Left forelimb (tissue), 1 donor: ENCODE data around the gene NASP.
A peak's percentile ranks its signal among the peaks of the same experiment; 100 is the strongest.
"Not testable (repeated sequence)": the region's sequence is repeated elsewhere in the genome, so short reads cannot be mapped to it uniquely, and the experiment has no call there.

Source experiments
- DNase-seq: peaks from one replicate; pipeline ENCODE4 v3.0.0-alpha.2; 2018; ENCODE audit warnings: low spot score

NASP gene

DNA sequence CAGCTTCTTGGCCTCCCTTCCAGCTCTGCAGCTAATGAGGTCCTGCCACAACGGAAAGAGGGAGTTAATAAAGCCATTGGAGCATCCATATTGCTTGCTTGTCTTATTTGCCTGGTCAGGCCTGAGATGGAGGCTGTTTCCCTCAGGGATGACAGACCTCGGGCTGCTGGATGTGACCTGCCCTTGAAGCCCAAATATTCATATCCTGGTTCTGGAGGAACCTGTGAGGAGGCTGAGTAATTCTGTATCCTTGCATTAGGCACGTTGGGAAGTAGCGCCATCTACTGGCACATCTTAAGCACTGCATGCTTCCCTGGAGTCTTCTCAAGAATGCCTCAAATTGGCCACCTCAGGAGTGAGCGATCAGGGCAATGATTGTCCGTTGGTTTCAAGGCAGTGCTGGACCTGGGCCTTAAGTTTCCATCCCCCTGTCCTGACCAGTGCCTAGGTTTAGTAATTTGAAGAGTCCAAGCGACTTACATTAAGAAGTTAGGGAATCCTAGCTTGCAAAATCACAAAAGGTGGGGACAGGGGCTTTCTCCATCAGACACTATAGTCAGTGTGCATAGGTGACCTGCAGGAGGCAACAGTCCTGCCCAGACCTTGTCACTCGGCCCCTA lies 13.8 kb upstream of the NASP start:
- no peak for DNase-seq

DNA sequence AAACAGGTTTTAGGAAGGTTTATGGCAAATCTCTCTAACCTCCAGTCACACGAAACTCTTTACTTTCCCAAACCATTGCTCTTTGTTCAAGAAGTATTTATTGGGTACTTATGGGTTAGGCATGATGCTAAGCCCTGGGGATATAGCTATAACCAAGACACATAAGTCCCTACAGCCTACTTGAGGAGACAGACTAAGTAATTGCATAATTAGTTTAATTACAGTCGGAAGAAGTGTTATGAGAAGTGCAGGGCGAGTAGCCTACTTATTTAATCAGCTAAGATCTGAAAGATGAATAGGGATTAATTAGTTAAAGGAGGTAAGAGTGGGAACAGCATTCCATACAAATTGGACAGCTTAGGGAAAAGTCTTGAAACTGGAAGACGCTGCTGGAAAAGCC lies 13.2 kb upstream of the NASP start:
- no peak for DNase-seq

DNA sequence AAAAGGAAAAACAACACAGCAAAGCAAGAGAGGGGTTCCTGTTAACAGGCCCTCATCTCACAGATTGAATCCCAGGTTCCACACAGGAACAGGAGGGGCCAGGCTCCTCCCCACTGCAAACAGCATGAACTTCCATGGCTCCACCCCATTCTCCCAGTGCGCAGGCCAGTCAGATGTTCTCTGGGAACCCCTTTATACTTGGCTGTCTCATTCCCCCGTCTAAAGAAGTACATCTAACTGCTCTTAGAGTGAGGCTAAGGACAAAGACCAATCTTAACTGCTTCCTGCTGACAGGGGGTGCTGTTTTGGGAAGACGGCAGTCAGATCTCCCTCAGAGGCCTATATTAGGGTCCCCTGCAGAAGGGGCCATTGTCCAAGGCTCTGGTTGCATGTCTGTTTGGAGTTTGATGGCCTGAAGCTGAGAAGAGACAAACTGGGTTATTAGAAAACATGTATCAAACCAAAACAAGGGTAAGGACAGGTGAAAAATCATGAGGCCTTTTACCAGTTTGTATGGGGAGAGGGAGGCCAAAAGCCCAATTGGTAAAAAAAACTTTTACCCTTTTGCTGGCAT lies 10.5 kb upstream of the NASP start:
- no peak for DNase-seq

DNA sequence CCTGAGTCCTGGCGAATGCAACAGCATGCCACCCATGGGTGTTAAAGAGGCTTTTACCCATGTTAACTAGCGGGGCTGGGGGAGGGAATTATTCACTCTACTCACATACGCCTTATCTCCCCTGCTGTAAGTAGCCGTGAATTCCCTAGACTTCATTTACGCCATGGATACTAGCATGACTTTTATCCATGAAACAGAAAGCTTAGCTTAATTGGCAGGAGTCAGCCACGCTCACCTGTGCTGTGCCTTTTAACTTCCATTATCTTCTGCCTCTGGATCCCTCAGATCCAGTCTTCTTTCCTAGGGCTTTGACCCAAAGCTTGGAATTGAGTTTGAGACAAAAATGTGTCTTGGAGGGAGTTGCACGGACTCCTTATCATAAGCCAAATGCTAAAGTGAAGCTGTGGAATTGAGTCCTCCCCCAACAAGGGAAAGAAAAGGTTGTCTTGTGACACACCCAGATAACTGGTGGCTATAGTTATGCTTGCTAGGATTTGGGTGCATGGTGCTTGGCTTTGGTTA lies 9.7 kb upstream of the NASP start:
- no peak for DNase-seq

DNA sequence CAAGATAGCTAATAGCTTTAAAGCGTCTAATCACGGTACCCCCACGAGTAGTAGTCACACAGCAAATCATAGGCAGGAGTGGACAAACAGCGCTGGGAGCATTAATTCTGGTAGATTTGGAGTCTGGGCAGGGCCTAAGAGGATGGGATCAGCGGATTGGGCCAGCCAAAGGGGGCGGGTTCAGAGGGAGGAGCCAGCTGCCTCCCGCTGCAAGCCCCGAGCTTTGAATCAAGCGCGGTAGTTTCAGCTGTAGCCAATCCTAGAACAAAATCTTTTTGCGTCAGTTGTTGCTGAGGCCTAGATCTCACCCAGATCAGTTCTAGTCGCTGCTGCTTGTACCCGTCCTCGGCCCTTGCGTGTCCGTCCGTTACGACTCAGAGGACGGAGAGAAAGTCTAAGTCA lies 576 bp upstream of the NASP start:
- peak; percentile 95 for DNase-seq

DNA sequence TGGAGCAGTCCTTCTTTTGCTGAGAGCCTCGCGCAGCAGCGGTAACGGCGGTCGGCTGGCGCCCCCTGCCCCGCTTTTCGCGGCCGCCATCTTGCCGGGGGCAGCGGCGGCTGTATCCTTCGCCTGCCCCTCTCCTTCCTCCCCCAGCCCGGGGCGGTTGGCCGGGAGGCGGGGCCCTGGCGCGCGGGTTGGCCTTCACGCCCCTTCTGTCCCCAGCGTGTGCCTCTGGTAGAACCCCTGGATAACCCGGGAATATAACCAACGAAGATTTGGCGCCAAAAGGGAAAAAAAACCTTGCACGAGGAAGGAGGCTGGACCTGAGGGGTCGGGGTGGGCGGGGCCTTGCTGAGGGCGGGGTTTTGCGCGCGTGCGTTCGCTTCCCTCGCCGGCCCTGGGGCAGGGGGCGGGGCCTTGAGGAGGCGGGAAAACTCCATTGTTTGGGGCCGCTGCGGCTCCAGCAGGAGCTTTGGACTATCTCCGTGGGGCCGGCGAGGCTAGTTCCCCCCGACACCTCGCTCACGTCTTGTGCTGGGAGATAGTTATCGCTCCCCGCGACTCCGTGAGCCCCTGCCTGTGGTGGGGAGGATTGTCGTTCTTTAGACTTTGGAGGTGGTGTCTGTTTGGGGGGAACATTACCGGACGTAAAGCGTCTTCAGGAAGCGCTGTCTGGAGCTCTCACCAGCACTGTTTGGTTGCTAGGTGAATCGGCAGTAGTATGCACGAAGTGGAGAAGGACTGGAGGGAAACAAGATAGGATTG lies 689 bp downstream of the NASP start:
- peak; percentile 95 for DNase-seq

DNA sequence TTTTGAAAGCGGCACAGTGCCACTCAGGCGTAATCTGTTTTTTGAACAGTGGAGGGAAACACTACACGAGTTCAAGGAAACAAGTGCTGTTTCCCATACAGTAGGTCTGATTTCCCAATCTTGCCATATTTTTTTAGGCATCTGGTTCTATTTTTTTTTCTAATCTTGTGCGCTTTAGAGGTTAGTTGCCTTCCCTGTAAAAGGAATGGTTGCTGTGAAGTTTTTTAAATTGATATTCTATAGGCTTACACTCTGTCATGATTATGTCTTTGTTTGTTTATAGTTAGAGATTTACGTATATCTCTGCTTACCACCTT lies 1.2 kb downstream of the NASP start:
- no peak for DNase-seq

DNA sequence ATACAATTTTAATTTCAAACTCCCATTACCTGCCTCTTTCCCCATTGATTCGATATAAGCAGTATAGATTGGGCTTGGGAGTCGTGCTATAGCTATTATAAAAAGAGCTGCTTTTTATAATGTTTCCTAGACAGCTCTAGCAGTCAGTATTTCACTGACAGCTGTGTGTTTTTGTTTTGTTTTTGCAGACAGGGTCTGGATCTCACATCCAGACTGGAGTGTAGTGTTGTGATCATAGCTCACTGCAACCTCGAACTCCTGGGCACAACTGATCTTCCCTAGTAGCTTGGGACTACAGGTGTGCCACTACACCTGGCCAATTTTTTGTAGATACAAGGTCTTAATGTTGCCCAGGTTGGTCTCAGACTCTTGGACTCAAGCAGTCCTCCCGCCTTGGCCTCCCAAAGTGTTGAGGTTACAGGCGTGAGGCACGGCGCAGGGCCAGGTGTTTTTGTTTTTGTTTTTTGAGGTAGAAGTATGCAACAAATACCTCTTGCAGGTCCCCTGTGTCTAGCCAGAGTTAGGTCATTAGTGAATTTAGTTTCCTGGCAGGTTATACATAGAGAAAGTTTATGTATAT lies 1.7 kb downstream of the NASP start:
- no peak for DNase-seq

DNA sequence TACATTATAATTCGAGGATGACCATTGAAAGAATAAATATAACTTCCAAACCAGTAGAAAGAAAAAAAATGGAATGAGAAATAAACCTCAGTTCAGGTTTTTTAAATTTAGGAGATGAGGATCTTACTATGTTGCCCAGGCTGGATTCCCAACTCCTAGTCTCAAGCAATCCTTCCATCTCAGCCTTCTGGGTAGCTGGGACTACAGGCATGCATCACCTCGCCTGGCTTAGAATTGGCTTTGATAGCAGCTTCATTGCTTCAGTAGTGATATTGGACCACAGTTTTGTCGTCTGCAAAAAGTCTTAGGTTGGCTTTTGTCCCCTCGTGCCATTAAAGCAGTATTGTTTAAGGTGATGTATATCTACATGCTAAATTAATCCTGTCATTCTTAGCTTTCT lies 2.9 kb downstream of the NASP start:
- DNase-seq: no peak

DNA sequence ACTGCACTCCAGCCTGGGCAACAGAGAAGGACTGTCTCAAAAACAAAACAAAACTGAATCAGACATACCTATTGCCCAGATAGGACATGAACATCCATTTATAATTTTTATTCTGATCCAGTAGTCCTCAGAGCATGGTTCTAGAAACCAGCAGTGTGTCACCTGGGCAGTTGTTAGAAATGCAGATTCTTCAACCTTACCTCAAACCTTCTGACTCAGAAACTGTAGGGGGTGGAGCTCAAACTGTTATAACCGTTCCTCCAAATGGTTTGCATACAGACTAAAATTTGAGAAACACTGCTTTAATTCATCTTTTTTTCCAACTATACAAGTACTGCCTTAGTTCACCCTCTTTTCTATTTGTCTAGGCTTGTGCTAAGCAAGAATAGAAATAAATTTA lies 6.0 kb downstream of the NASP start:
- DNase-seq: no peak

DNA sequence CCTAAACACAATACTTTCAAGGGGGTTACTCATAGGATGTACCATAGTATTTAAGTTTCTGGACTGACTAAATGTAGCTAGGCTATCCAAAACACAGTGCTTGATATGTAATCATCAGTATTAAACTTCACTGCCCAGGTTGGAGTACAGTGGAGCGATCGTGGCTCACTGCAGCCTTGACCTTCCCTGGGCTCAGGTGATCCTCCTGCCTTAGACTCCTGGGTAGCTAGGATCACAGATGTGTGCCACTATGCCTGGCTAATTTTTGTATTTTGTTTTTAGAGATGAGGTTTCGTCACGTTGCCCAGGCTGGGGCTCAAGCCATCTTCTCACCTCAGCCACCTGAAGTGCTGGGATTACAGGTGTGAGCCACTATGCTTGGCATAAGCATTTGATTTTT lies 10.6 kb downstream of the NASP start:
- DNase-seq: no peak

DNA sequence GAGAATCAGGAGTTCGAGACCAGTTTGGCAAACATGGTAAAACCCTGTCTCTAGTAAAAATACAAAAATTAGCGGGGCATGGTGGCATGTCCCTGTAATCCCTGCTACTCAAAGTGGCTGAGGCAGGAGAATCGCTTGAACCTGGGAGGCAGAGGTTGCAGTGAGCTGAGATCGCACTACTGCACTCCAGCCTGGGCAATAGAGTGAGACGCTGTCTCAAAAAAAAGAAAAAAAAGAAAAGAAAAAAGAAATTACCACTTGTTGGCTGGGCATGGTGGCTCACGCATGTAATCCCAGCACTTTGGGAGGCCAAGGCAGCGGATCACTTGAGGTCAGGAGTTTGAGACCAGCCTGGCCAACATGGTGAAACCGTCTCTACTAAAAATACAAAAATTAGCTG lies 12.9 kb downstream of the NASP start:
- not testable (repeated sequence) for DNase-seq

DNA sequence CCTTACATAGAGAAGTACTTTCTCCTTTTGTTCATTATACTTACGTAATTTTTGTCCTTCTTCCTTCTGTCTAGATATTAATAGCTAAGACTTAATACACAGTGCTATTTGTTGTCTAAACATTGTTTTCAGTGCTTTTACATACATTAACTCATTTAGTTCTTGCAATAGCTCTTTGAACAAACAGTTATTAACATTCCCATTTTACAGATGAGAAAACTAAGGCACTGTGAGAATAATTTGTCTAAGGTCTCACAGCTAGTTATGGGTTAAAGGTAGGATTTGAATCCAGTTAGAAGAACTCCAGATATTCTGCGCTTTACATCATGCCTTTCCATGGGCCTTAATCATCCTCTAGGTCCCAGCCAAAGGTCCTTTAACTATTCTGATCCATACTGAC lies 20.4 kb downstream of the NASP start:
- no peak for DNase-seq

DNA sequence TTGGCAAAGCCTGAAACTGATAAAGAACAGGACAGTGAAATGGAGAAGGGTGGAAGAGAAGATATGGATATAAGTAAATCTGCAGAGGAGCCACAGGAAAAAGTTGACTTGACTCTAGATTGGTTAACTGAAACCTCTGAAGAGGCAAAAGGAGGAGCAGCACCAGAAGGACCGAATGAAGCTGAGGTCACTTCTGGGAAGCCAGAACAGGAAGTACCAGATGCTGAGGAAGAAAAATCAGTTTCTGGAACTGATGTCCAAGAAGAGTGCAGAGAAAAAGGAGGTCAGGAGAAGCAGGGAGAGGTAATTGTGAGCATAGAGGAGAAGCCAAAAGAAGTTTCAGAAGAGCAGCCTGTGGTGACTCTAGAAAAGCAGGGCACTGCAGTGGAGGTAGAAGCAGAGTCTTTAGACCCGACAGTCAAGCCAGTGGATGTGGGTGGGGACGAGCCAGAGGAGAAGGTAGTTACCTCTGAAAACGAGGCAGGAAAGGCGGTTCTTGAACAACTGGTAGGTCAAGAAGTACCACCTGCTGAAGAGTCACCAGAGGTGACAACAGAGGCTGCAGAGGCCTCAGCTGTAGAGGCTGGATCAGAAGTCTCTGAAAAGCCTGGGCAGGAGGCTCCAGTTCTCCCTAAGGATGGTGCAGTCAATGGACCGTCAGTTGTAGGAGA lies 23.7 kb downstream of the NASP start:
- no peak for DNase-seq

DNA sequence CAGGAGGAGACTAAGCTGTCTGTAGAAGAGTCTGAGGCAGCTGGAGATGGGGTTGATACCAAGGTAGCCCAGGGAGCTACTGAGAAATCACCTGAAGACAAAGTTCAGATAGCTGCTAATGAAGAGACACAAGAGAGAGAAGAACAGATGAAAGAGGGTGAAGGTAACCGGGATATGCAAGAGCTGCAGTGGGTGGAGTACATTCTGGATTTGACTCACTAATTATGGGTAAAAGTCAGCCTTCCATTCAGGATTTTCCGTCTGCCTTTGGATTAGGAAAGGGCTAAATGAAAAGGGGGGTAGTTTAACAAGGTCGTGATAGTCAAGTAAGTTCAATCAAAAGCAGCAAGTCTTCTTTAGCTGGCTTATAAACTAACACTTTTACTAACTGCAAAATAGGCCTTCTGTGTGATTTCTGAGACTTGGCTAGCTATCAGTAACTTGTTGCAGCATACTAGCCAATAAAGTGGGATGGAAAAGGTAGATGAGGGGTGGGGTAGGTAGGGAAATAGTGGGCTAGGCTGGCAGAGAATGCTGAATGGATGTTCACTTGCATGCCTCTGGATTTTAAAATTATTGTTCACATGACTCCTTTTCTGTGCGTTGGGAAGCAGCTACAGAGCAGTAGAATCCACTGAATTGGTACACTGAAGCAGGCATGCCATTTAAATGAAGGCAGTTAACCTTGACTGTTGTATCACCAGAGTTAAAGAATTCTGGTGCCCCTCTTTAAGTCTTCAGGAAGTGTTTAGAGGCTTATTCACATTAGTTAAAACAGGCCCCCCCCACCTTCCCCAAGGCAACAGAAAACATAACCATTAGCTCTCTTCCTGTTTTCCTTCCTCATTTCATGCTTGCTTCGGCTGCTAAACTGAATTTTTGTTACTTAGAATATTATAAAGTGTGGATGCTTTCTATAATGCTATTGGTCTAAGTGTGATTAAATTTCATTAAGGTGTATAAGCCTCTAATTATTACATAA lies 24.6 kb downstream of the NASP start:
- no peak for DNase-seq

DNA sequence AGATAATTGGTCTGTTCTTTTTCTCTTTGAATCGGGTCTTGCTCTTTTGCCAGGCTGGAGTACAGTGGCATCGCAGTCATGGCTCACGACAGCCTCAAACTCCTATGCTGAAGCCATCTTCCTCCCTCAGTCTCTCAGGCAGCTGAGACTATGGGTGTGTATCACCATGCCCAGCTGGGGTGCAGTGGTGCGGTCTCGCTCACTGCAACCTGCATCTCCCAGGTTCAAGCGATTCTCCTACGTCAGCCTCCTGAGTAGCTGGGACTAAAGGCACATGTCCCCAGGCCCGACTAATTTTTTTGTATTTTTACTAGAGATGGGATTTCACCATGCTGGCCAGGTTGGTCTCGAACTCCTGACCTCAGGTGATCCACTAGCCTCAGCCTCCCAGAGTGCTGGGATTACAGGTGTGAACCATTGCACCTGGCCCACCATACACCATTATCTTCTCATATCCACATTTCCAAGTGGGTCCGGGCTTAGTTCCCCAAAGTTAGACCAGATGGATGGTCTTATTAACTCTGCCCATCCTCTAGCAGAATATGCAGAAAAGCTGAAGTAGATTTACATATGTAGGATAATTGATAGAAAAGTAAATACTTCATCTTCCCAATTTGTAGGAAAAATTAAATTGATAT lies 26.9 kb downstream of the NASP start:
- DNase-seq: no peak

DNA sequence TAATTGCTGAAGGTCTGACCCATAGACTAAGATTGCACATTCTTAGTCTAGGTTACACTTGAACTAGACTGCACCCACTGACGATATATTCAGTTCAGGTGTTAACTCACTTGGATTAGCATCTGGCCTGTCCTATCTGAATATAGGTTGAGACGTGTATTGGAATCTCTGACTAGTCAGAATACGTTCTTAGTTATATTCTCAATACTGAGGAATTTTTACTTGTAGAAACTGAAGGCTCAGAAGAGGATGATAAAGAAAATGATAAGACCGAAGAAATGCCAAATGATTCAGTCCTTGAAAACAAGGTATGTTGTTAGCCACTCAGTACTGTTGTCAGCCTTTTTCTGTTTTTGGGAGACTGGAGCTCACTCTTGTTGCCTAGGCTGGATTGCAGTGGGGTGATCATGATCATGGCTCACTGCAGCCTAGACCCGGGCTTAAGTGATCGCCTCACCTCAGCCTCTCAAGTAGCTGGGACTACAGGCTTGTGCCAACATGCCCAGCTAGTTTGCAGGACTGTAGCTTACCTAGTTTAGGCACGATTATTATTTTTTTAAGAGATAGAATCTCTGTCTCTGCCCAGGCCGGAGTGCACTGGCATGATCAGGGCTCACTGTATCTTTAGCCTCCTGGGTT lies 29.2 kb downstream of the NASP start:
- DNase-seq: no peak

DNA sequence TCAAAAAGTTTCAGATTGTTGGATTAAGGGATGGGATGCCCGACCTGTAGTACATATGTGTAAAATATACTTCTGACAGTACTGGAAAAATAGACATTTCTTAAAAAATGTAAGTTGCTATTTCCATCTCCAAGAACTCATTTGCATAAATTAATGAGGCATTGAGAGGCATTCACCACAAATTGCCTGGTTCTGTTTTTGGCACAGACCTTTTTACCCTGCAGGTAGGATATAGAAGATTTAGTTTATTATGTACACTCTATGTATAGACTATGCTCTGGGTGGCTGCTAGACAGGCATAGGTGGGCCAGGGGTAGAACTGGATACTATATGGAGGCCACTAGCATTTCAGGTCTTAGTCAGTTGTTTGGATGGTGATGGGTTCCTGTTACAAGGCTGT lies 32.0 kb downstream of the NASP start:
- no peak for DNase-seq

DNA sequence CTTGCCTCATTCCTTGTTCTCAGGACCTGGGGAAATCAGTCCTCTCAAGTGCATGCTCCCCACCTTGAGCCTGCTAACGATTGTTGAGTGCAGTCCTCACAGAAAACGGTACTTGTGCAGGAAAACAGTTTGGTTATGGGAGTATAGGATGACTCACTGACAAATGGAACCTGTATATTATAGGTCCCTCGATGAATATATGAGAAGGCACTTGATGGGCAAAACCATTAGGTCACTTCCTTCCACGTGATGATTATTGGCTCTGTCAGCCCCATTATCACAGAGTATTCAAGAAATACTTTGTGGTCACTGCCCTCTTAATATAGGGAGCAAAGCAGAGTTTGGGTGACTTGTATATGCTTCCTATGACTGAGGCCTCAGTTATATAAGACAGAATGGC lies 33.8 kb downstream of the NASP start:
- DNase-seq: no peak

DNA sequence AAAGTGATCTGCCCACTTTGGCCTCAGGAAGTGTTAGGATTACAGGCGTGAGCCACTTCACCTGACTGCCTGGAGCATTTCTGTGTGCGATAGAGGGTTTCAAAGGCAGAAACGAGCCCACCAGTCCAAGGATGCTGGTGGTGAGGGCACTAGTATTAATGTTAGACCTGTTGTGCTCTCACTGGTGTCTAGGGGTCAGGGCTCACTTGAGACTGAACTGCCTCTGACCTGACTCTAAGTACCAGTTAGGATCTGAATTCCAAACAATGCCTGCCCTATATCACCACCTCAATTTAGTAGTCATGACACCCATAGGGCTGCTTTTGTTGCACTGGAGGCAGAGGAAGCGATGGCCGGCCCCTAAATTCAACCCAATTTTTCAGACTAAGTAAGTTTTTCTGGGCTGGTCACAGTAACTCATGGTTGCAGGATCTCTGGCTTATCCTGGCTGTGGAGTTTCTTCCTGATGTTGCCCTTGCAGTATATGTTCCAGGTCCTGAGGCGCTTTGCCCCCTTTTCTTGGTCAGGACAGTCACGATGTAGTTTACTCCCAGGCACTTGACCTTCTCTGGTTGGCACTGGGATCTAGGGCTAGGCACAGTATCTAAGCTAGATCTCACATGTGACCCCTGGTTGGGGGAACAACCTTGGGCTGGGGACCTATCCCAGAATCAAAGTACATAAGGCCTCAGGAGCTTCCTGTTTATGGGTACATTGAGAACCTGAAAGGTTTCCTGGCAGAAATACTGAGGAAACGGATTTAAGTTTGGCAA lies 35.5 kb downstream of the NASP start:
- DNase-seq: no peak
